Coronary artery (tissue), 2 donors: ENCODE data around the gene PLAC8.

Experiments
- DNase-seq: peaks from one replicate; pipeline ENCODE4 v3.0.0-alpha.2; 2017; ENCODE audit warnings: low spot score
- H3K27ac ChIP-seq, 2 donors: fragments of 200-600 bp; sonication (generic); one replicate each; pipeline ENCODE4 v1.5.1; 2016 to 2019
- H3K4me3 ChIP-seq: fragments of 200-600 bp; sonication (generic); 2 replicates; pipeline ENCODE4 v1.5.1; 2016; ENCODE audit warnings: mild to moderate bottlenecking, moderate library complexity
- TF ChIP-seq, protein P1 (sequence below): fragments of 200-600 bp; sonication (generic); IDR thresholded peaks from one replicate; pipeline ENCODE4 v1.5.1; 2019; ENCODE audit warnings: antibody characterized with exemption

PLAC8 gene, protein sequence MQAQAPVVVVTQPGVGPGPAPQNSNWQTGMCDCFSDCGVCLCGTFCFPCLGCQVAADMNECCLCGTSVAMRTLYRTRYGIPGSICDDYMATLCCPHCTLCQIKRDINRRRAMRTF

DNA sequence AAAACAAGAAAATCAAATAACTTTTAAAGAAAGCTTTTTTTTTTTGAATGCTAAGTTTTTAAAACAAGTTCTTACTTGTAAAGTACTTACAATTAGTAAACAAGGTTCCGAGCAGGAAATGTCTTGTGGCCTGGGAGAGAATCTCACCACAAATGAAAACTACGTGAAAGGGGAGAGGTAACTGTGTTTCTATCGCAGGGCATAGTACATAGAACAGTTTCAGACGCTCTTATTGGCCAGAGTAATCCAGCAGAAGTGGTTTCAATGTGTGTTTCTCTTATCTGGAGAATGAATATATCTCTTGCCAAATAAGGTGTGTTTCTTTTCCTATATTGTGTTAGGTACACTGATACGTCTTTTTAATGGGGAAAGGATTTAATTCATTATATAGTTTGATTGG is at the start of gene PLAC8:
PLAC8 (minus strand) TSS at position 154 of the 400 bp plus-strand sequence. CDS start 6,808 bp downstream, outside the sequence.
- TF ChIP-seq, protein P1, sequence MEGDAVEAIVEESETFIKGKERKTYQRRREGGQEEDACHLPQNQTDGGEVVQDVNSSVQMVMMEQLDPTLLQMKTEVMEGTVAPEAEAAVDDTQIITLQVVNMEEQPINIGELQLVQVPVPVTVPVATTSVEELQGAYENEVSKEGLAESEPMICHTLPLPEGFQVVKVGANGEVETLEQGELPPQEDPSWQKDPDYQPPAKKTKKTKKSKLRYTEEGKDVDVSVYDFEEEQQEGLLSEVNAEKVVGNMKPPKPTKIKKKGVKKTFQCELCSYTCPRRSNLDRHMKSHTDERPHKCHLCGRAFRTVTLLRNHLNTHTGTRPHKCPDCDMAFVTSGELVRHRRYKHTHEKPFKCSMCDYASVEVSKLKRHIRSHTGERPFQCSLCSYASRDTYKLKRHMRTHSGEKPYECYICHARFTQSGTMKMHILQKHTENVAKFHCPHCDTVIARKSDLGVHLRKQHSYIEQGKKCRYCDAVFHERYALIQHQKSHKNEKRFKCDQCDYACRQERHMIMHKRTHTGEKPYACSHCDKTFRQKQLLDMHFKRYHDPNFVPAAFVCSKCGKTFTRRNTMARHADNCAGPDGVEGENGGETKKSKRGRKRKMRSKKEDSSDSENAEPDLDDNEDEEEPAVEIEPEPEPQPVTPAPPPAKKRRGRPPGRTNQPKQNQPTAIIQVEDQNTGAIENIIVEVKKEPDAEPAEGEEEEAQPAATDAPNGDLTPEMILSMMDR, result no peak
- Histone ChIP-seq H3K4me3 (no peak within 1 kb of the TSS), H3K27ac (no peak within 1 kb of the TSS)
- DNase-seq, result no peak

DNA sequence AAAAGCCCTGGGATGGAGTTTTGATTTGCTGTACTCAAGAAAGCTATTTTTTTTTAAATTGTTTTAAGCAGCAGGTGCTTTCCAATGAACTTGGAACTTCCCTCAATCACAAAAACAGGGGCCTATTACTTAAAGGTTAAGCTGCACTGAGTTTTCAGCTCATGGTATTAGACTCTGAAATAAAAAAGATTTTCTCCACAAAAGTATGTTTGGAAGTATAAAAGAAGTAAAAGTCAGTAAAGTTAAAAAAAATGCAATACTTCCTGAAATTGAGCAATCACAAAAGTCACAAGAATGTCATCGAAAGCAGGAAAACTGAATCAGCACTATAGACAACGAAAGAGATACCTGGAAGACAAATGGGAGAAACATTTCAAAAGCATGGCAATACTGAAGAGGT is 38.9 kb upstream of the PLAC8 start:
- no peak overlapping the region for H3K4me3 ChIP-seq
- no peak overlapping the region for H3K27ac ChIP-seq
- TF ChIP-seq, protein P1, result no peak
- no peak for DNase-seq

DNA sequence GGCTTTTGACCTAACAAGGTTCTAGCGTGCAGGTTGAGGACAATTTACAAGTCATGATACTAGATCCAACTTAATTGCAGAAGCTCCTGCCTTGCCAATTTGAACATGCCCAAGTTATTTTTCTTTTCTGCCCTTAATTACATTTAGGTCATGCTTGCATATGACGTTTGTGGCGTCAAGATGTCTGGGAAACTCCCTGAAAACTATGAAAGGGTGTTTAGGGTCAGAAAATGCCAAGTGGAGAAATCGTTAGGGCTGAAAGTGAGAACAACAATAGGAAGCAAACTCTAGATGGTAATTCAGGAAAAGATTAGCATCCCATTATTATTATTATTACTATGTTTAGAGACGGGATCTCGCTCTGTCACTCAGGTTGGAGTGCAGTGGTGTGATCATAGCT is 38.2 kb upstream of the PLAC8 start:
- TF ChIP-seq, protein P1, result no peak
- no peak overlapping the region for H3K4me3 ChIP-seq
- no peak for DNase-seq
- no peak overlapping the region for H3K27ac ChIP-seq

DNA sequence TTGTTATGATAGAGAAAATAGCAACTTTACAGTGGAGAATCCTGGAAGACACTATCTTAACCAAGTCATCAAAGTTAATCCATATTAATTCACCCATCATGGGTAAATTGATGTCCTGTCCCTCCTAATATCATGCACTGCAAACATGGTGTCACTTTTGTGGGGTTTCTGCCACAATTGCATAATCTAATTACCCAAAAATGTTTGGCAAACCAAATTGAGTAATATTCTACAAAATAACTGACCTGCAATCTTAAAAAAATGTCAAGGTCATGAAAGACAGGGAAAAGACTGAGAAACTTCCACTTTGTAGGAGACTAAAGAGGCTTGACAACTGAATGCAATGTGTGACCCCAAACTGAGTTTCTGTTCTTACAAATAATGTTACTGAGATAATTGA is 37.1 kb upstream of the PLAC8 start:
- Histone ChIP-seq H3K4me3 (no peak overlapping the region), H3K27ac (no peak overlapping the region)
- TF ChIP-seq, protein P1, result no peak
- DNase-seq, result no peak

DNA sequence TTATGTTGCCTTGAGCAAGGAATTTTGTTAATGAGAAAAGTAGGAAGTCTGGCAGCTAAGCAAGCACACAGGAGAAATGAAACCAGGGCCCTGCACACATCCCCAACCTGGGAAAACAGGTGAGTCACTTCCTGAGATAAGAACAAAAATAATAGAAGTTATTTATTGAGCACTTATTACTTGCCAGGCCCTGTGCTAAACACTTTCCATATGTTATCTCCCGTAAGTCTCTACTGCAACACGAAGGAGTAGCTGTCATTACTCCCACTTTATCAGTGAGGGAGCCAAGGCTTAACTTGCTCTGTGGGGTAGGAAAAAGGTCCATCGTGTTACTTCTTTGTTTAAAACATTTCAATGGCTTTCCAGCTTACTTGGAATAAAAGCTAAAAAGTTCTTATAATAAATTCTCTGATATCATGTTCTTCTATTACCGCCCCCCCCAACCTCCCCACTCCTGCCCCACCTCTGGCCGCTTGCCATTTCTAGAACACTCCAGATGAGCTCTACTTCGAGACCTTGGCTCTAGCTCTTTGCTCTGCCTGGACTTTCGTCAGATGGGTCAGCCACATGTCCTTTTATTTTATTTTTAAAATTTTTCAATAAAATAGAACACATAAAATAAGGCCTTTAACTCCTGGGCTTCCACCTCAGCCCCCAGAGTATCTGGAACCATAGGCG is 36.3 kb upstream of the PLAC8 start:
- H3K27ac ChIP-seq, result no peak overlapping the region
- DNase-seq, result no peak
- no peak overlapping the region for H3K4me3 ChIP-seq
- TF ChIP-seq, protein P1, result no peak

DNA sequence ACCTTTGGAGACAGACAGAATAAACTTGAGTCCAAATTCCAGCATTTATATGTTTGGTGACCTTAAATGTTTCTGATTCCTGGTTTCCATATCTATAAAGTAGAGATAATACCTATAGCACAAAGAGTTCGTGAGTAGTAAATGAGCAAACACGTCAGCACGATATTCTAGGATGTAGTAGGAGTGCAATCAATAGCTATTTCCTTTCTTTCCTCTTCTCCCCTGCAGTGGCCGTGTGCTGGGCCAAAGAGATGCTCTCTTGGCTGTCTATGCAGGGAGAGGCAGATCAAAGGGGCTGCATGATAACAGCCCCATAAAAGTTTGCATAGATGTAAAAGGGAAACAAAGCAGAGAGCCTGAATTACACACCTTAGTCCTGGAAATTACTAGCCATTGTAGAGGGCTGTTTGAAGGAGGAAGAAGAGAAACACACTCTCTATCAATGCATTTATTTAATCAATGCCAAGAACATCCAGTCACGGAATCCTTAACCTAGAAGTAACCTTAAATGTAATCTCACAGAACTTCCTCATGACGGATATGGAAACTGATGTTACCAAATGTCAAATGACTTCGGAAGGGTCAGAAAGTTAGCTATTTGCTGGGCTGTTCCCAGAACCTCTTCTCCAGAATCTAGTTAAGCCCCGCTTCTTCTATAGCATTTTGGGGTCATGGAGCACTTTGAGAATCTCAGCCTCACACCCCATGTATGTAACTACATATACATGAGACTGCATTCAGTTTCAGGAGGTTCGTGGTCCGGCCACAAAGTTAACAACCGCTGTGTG is 35.5 kb upstream of the PLAC8 start:
- no peak overlapping the region for H3K27ac ChIP-seq
- no peak overlapping the region for H3K4me3 ChIP-seq
- TF ChIP-seq, protein P1, result no peak
- DNase-seq, result no peak
